HG03342 (cell line): Measurements from ENCODE around the gene LRP10.
"Not testable (repeated sequence)": the region's sequence is repeated elsewhere in the genome, so short reads cannot be mapped to it uniquely, and the experiment has no call there.

Experiments used
- ATAC-seq: cut with Tn5 transposase; IDR thresholded peaks from one replicate; pipeline ENCODE4 v1.9.1; 2021; ENCODE audit warnings: mild to moderate bottlenecking, moderate library complexity; ENCODE audit not compliant: unreplicated experiment

LRP10 gene

DNA sequence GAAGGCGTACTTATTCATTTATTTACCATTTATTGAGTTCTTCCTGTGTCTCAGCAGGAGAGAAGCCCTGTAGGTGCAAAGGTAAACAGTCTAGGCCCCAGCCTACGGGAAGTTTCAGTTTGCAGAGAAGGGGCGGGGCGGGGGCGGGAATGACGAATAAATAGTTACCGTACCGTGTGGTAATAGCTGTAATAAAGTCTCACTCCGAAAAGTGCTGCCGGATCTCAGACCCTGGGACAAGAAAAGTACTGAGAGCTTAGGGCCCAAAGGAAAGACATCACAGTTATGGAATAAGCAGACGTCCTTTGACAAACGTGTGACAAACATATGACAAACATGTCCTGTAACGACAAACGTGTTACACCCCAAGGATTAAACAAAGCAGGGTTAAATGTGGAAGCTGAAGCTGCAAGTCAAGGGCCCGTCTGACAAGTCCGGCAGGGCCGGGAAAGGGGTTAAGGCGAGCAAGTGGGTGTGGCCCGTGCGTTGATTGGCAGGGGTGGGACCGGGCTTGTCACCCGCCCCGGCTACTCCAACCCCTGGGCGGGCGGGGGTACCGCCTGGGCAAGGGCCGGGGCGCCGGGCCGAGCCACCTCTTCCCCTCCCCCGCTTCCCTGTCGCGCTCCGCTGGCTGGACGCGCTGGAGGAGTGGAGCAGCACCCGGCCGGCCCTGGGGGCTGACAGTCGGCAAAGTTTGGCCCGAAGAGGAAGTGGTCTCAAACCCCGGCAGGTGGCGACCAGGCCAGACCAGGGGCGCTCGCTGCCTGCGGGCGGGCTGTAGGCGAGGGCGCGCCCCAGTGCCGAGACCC is at the start of gene LRP10:
TSS of gene LRP10 (plus strand) at position 517 of the 809 bp plus-strand sequence. CDS start 564 bp downstream, outside the sequence.
- peak; percentile 76 for ATAC-seq

DNA sequence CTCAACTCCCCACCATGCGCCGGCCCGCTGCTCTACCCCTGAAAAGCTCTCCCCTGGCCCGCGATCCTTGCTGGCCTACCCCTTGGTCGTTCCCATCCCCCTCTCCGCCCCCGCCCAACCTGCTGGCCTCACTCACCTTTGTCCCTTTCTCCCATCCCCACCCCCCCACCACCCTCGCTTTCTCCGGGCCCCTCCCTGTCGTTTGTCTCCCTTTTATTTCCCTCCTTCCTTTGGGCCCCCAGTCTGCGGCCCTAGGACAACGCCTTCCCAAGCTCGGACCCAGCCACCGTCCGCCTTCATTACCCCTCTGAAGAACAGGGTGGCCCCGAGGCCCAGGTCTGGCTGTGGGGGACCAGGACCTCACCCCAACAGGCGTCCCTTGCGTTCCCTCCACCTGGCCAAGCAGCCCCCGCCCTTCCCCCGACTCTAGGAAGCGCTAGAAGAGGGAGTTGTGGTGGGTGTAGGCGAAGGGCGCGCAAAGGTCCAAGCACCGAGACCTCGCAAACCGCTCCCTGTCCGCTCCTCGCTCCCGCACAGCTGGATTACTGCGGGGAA is 49.4 kb upstream of the LRP10 start:
- ATAC-seq: no peak

GRCh38 chr14:22822571-22823098 is 48.9 kb upstream of the LRP10 start:
- ATAC-seq: peak; percentile 36

- no peak for ATAC-seq
Observed at GRCh38 chr14:22824711-22825359, 46.7 kb upstream of the LRP10 start.

DNA sequence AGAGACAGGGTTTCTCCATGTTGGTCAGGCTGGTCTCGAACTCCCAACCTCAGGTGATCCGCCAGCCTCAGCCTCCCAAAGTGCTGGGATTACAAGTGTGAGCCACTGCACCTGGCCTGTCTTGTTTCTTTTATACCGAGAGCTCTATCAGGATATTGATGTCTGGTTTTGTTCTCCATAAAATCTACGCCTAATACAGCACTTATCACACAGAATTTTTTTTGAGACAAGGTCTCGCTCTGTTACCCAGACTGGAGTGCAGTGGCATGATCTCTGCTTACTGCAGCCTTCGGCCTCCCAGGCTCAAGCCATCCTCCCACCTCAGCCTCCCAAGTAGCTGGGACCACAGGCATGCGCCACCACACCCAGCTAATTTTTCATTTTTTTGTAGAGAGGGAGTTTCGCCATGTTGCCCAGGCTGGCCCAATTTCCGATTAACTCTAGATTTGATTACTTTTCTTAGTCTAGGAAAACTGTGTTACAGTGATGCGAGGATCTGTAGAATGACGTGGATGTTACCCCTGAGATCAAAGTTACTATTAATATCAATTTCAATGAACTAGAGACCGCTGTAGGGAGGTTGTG is 42.4 kb upstream of the LRP10 start:
- ATAC-seq: not testable (repeated sequence)

DNA sequence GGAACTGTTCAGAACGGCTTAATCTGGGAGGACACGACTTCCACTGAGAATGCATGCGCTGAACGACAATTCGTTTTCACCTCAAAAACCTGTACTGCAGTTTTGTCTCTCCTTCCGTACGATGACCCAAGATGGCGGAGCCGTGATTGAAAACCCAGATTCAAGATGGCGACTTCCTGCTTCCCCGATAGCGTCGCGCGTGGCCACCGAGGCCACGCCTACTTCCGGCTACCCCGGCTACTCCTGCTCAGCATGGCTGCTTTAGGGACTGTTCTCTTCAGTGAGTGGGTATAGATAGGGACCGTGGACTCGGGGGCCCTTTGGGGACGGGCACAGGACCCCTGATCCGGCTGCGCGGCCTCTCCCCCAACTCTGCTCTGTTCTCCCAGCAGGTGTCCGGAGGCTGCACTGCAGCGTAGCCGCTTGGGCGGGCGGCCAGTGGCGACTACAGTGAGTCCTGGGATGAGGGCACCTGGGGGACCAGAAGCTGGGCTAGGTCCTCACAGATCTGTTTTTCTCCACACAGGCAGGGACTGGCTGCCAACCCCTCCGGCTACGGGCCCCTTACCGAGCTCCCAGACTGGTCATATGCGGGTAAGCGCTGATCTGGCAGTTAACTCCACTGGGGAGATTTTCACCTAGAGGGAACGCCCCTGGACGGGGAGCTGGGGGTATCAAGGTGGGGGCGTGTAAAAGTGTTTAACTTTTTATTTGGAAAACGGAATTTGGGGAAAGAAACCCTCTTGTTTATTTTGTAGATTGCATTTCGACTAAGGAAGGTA is 41.7 kb upstream of the LRP10 start, which contains the start of gene MRPL52:
TSS of gene MRPL52 (plus strand) at position 227 of the 782 bp plus-strand sequence. CDS start at position 253, 26 bp downstream.
- ATAC-seq: peak; percentile 87

DNA sequence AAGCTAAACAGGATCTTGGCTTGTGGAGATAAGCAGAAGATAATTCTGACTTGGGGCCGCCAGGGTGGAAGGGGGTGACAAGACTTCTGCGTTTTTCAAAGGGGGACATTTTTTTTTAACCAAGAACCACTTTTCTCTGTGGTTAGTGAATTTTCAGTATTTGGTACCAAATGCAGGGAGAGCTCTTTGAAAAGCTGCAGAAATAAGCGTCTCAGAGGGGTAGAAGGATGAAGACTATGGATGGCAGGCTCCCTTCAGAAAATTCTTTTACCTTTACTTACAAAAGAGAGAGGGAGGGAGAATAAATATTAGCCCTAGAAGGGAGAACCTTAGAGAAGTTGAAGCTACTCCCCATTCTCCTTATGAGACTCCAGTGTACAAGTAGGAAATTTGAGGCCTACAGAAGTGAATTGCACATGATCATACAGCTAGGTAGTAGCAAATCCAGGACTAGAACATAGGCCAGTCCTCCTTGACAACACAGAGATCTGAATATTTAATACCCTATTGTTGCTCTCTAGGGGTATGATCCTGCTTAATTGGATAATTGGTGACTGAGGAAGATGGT is 41.0 kb upstream of the LRP10 start:
- no peak for ATAC-seq

- ATAC-seq: no peak
Observed at GRCh38 chr14:22835505-22835904, 36.0 kb upstream of the LRP10 start.

DNA sequence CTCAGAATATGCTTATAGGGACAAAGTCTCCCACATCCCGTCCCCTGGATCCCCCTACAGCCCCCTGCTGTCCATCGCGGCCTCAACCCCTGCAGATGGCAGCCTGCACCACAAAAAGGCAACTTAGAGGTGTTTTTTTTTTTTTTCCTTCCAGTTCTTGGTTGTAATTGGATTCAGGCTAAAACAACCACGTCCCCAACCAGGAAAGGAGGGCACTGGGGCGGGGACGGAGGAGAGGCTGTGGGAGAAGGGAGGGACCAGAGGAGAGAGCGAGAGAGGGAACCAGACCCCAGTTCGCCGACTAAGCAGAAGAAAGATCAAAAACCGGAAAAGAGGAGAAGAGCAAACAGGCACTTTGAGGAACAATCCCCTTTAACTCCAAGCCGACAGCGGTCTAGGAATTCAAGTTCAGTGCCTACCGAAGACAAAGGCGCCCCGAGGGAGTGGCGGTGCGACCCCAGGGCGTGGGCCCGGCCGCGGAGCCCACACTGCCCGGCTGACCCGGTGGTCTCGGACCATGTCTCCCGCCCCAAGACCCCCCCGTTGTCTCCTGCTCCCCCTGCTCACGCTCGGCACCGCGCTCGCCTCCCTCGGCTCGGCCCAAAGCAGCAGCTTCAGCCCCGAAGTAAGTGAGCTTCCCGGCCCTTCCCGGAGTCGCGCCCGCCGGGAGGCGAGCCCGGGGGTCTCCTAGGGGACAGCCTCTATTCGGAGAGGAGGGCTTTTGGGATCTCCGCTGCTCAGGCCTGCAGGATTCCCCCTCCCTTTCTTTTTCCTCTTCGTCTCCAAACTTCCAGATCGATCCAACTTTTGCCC is 35.0 kb upstream of the LRP10 start, which contains the start of gene MMP14:
TSS of gene MMP14 (plus strand) at position 285 of the 813 bp plus-strand sequence. CDS start at position 518, 233 bp downstream.
- no peak for ATAC-seq

DNA sequence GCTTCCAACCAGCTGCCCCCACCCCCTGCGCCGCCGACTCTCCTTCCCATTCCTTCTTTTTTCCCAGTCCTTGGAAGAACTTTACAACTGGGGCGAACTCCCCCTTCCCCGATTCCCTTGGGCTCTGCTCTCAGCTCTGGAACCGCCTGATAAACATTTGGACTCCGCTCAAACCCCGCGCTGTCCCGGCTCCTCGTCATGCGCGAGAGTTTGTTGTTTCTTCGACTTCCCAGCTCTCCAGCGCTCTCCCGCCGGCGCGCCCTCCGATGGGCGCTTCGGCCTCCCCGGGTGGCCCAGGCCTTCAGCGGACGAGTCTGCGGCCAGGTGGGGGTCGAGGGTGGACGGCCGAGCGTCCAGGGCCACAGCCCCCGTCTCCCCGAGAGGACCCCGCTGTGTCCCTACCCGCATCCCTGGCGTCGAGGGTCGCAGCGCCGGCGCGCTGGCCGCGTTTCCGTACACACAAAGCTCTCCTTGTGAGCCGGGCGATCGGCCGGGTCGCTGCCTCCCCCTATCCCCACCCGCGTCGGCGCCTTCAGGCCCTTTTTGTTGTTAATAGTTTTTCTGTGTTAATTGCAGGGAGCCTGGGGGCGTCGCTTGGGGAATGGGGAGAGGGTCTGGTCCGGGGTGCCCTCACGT is 34.3 kb upstream of the LRP10 start:
- no peak for ATAC-seq

DNA sequence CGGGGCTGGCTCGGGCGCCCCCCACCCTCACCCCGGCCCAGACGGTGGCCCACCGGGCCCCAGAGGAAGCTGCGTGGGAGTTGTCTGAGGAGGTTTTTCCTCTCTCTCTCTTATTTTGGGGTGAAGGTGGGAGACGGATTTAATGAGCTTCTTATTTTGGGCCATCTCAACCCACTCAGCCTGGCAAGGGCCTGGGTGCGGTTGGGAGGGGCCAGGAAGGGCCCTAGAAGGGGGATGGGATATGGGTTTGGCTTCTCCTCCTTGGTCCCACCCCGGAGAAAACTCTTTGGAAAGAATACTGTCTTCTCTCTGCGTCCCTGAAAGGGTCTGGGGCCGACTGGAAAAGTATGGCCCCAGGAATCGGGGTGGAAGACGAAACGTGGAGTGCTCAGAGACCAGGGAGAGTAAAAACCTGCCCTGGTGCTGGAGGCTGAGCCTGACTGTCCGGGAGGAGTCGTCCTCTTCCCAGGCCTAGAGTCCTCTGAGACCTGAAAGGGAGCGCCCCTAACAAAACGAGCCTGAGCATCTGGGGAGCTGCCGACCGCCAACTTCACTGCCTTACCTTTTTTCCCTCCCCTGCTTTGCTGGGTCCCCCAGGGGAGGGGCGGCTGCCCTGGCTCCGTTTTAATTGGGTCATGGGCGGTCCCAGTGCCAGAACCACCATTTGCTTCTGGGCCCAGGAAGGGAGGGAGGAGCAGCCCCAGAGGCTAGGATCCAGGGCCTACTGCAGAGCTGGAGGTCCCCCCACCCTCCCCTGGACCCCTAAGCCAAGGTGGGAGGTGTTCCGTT is 33.6 kb upstream of the LRP10 start:
- ATAC-seq: no peak

DNA sequence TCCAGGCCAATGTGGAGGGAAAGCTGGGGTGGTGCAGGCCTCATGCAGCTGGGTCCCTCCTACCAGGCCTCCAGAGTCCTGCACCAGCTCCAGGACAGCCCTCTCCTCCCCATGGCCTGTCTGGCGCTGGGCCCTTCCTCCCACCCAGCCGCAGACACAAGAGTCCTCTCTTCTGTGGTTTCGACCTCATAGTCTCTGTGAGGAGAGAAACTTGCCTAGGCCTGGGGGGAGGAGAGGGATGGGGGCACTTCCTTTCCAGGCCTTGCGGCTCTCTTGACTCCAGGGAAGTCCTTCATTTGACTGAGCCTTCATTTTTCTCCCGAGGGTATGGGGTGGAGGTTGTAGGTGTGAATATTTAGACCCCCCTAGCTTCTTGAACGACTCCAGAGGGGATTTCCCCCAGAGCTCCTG is 32.9 kb upstream of the LRP10 start:
- ATAC-seq: no peak

DNA sequence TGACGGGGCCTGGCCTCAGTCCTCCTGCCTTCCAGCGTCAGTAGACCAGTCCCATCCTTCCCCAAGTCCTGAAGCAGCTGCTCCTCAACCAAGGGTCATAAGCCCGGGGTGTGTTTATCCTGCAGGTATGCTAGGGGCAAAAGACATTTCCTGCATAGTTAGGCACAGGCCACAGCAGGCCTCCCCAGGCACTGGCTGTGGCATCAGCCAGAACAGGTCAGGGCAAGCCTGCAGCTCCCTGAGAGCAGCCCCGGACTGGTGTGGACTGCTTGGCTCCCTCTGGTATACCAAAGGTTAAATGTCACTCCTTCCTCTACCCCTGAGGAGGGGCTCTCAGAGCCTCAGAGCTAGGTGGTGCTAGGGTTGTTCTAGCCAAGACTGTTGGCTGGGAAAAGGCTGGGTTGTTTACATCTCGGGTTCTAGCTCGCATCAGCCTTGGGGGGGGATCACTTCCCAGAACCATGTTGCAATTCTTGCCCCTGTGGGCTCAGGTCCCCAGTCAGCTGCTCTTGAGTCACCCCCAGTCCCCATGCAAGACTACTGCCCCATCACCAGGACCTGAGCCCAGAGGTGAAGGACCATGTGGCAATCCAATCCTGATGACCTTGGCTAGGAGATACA is 32.3 kb upstream of the LRP10 start:
- ATAC-seq: no peak

DNA sequence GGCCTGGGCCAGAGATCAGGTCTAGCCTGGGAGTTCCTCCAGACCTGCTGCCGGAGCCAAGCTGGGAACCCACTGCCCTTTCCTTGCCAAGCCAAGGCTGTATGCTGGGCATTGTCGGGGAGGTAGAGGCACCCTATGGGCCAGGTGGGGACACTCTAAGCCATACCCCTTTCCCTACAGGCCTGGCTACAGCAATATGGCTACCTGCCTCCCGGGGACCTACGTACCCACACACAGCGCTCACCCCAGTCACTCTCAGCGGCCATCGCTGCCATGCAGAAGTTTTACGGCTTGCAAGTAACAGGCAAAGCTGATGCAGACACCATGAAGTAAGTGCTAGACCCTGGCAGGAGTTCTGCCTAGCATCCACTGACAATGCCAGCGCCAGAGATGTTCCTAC is 30.2 kb upstream of the LRP10 start:
- no peak for ATAC-seq

DNA sequence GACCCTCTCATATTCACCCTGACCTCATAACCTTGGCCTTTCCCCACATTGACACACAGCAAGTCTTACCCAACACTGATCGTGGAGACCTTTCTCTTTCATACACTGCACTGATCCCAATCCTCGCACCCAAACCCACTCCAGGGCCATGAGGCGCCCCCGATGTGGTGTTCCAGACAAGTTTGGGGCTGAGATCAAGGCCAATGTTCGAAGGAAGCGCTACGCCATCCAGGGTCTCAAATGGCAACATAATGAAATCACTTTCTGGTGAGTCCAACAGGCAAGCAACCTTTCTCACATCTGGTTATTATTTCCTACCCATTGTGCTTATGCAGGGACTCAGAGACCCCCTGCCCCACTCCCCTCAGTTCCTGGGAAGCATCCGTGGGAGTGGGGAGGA is 29.8 kb upstream of the LRP10 start:
- no peak for ATAC-seq

DNA sequence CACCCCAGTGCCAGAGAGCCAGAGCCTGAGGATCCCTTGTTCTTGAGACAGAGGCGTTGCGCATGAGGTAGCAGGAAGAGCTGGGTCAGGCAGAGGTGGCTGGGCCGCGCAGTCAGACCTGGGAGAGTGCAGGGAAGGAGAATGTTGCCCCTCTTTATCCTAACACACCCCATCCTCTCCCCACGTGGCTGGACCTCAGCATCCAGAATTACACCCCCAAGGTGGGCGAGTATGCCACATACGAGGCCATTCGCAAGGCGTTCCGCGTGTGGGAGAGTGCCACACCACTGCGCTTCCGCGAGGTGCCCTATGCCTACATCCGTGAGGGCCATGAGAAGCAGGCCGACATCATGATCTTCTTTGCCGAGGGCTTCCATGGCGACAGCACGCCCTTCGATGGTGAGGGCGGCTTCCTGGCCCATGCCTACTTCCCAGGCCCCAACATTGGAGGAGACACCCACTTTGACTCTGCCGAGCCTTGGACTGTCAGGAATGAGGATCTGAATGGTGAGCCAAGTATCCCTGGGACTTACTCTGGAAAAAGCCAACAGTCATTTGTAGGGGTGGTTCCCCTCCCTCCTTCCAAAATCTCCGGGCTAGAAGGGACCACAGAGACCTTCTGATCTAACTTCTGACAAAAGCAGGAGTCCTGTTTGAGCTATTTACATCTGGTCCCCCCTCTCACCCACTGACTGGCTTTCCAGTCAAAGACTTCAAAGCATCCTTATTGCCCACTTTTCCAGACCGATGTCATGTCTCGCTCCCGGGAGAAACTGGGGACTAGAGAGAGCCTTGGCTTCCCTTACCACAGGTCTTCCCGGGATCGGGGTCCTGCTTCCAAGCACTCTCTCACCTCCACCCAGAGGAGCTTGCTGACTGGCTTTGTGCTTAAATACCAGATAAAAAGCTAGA is 29.1 kb upstream of the LRP10 start:
- no peak for ATAC-seq
